ENCODE measurements around the gene FN3K.

- TF ChIP-seq CTCF (IDR thresholded peaks at IDR 0.05; ENCODE audit: insufficient read depth, low read length, poor library complexity, severe bottlenecking) (no peak), EZH2phosphoT487 (conservative IDR thresholded peaks at IDR 0.05; ENCODE audit: low read length) (no peak)
These were observed 29.7 kb upstream of the FN3K start for GRCh38 chr17:82705756-82706155.
